Measurements from ENCODE around the gene WWOX.

The WWOX gene

GRCh38 chr16:78953526-78953925, 854.1 kb downstream of the WWOX start:
- no peak overlapping the region for H2AFZ ChIP-seq (ENCODE audit: insufficient read depth, low read length, poor library complexity)
- H3K4me1 ChIP-seq (ENCODE audit: control insufficient read depth in 1 of 2, insufficient read depth in 2 of 2, low read length in 2 of 2): no peaks in the 10 kb centered on the region
- no peak overlapping the region for H3K14ac ChIP-seq (ENCODE audit: low read length)
- H3K18ac ChIP-seq (ENCODE audit: low read length): no peak overlapping the region
- no CpG with 5 or more reads among the region's 8 CpGs for WGBS (ENCODE audit: extremely low coverage, insufficient coverage, insufficient read length)
- H3K27me3 ChIP-seq (ENCODE audit: insufficient read depth, low read length): no peaks in the 10 kb centered on the region
- H3K4me3 ChIP-seq (ENCODE audit: low read depth, low read length): no peak overlapping the region
- H3K36me3 ChIP-seq (ENCODE audit: control insufficient read depth in 1 of 2, insufficient read depth in 2 of 2, low read length in 2 of 2): no peaks in the 10 kb centered on the region
- H3K23ac ChIP-seq (ENCODE audit: low read length): no peak overlapping the region
- no peak overlapping the region for H2BK5ac ChIP-seq (ENCODE audit: low read depth, low read length, poor library complexity)
- H4K8ac ChIP-seq (ENCODE audit: low read depth, low read length): no peak overlapping the region
- H3K9ac ChIP-seq (ENCODE audit: low read length): no peak overlapping the region
- no peak overlapping the region for H2BK12ac ChIP-seq (ENCODE audit: low read length)
- no peak overlapping the region for H3K4me2 ChIP-seq (ENCODE audit: low read length)
- no peaks in the 10 kb centered on the region for H3K79me1 ChIP-seq (ENCODE audit: low read length)
- H3K4ac ChIP-seq (ENCODE audit: low read depth, low read length): no peak overlapping the region
- H4K91ac ChIP-seq (ENCODE audit: low read depth, low read length): no peak overlapping the region
- no peaks in the 10 kb centered on the region for H3K79me2 ChIP-seq (ENCODE audit: control insufficient read depth, insufficient read depth, low read length, poor library complexity)
- H3K27ac ChIP-seq (ENCODE audit: low read depth, low read length): no peak overlapping the region
- no peak overlapping the region for H2AK5ac ChIP-seq (ENCODE audit: low read length)
- no peak overlapping the region for H2BK120ac ChIP-seq (ENCODE audit: insufficient read depth, low read length, poor library complexity)
- no peak for DNase-seq
- H3K9me3 ChIP-seq (ENCODE audit: insufficient read depth, low read depth, low read length): no peaks in the 10 kb centered on the region
- no peak overlapping the region for H4K12ac ChIP-seq (ENCODE audit: low read depth, low read length)

GRCh38 chr16:78955206-78955605, 855.8 kb downstream of the WWOX start:
- Histone ChIP-seq H3K4me2 (ENCODE audit: low read length) (no peak overlapping the region), H3K79me2 (ENCODE audit: control insufficient read depth, insufficient read depth, low read length, poor library complexity) (no peaks in the 10 kb centered on the region), H3K14ac (ENCODE audit: low read length) (no peak overlapping the region), H4K91ac (ENCODE audit: low read depth, low read length) (no peak overlapping the region), H3K18ac (ENCODE audit: low read length) (no peak overlapping the region), H2BK120ac (ENCODE audit: insufficient read depth, low read length, poor library complexity) (no peak overlapping the region), H4K12ac (ENCODE audit: low read depth, low read length) (no peak overlapping the region), H3K4me1 (ENCODE audit: control insufficient read depth in 1 of 2, insufficient read depth in 2 of 2, low read length in 2 of 2) (no peaks in the 10 kb centered on the region), H3K27ac (ENCODE audit: low read depth, low read length) (no peak overlapping the region), H3K4ac (ENCODE audit: low read depth, low read length) (no peak overlapping the region), H3K4me3 (ENCODE audit: low read depth, low read length) (no peak overlapping the region), H3K36me3 (ENCODE audit: control insufficient read depth in 1 of 2, insufficient read depth in 2 of 2, low read length in 2 of 2) (no peaks in the 10 kb centered on the region), H3K9ac (ENCODE audit: low read length) (no peak overlapping the region), H3K27me3 (ENCODE audit: insufficient read depth, low read length) (no peaks in the 10 kb centered on the region), H2AK5ac (ENCODE audit: low read length) (no peak overlapping the region), H4K8ac (ENCODE audit: low read depth, low read length) (no peak overlapping the region), H2BK5ac (ENCODE audit: low read depth, low read length, poor library complexity) (no peak overlapping the region), H3K23ac (ENCODE audit: low read length) (no peak overlapping the region), H3K9me3 (ENCODE audit: insufficient read depth, low read depth, low read length) (no peaks in the 10 kb centered on the region), H2BK12ac (ENCODE audit: low read length) (no peak overlapping the region), H2AFZ (ENCODE audit: insufficient read depth, low read length, poor library complexity) (no peak overlapping the region), H3K79me1 (ENCODE audit: low read length) (no peaks in the 10 kb centered on the region)
- no peak for DNase-seq
- WGBS (ENCODE audit: extremely low coverage, insufficient coverage, insufficient read length): no CpG with 5 or more reads among the region's 6 CpGs

DNA sequence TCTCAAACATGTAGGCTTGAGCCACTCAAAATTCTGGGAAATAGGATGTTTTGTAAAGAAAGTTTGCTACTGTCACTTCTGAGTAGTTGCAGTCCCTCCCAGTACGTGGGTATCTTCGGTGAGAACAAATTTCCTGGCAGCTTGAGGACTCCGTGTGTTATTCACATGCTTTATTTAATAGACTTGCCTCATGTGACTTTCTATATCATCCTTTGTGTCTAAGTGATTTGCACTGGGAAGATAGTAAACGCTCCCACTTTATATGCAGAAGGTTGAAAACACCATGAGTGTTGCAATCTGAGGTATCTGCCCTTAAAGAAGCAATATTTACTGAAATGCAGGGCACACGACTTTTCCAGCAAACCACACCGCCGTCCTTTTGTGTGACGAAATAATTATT, 857.4 kb downstream of the WWOX start:
- Histone ChIP-seq H4K91ac (ENCODE audit: low read depth, low read length) (no peak overlapping the region), H3K9ac (ENCODE audit: low read length) (no peak overlapping the region), H2BK5ac (ENCODE audit: low read depth, low read length, poor library complexity) (no peak overlapping the region), H2BK120ac (ENCODE audit: insufficient read depth, low read length, poor library complexity) (no peak overlapping the region), H3K9me3 (ENCODE audit: insufficient read depth, low read depth, low read length) (no peaks in the 10 kb centered on the region), H4K12ac (ENCODE audit: low read depth, low read length) (no peak overlapping the region), H3K18ac (ENCODE audit: low read length) (no peak overlapping the region), H4K8ac (ENCODE audit: low read depth, low read length) (no peak overlapping the region), H3K14ac (ENCODE audit: low read length) (no peak overlapping the region), H2BK12ac (ENCODE audit: low read length) (no peak overlapping the region), H2AFZ (ENCODE audit: insufficient read depth, low read length, poor library complexity) (no peak overlapping the region), H3K23ac (ENCODE audit: low read length) (no peak overlapping the region), H3K27ac (ENCODE audit: low read depth, low read length) (no peak overlapping the region), H3K4me3 (ENCODE audit: low read depth, low read length) (no peak overlapping the region), H3K4me2 (ENCODE audit: low read length) (no peak overlapping the region), H3K27me3 (ENCODE audit: insufficient read depth, low read length) (no peaks in the 10 kb centered on the region), H3K4me1 (ENCODE audit: control insufficient read depth in 1 of 2, insufficient read depth in 2 of 2, low read length in 2 of 2) (no peaks in the 10 kb centered on the region), H3K79me1 (ENCODE audit: low read length) (no peaks in the 10 kb centered on the region), H3K79me2 (ENCODE audit: control insufficient read depth, insufficient read depth, low read length, poor library complexity) (no peaks in the 10 kb centered on the region), H3K36me3 (ENCODE audit: control insufficient read depth in 1 of 2, insufficient read depth in 2 of 2, low read length in 2 of 2) (no peaks in the 10 kb centered on the region), H2AK5ac (ENCODE audit: low read length) (no peak overlapping the region), H3K4ac (ENCODE audit: low read depth, low read length) (no peak overlapping the region)
- no peak for DNase-seq
- no CpG with 5 or more reads among the region's 8 CpGs for WGBS (ENCODE audit: extremely low coverage, insufficient coverage, insufficient read length)

GRCh38 chr16:78957317-78958100, 858.1 kb downstream of the WWOX start:
- Histone ChIP-seq H3K4me1 (ENCODE audit: control insufficient read depth in 1 of 2, insufficient read depth in 2 of 2, low read length in 2 of 2) (no peaks in the 10 kb centered on the region), H2AK5ac (ENCODE audit: low read length) (no peak overlapping the region)
- no CpG with 5 or more reads among the region's 15 CpGs for WGBS (ENCODE audit: extremely low coverage, insufficient coverage, insufficient read length)

More at GRCh38 chr16:78957317-78958100, 858.1 kb downstream of the WWOX start:
- Histone ChIP-seq H3K9ac (ENCODE audit: low read length) (no peak overlapping the region), H2BK12ac (ENCODE audit: low read length) (no peak overlapping the region), H2AFZ (ENCODE audit: insufficient read depth, low read length, poor library complexity) (no peak overlapping the region), H3K14ac (ENCODE audit: low read length) (no peak overlapping the region), H3K18ac (ENCODE audit: low read length) (no peak overlapping the region), H4K12ac (ENCODE audit: low read depth, low read length) (no peak overlapping the region), H4K8ac (ENCODE audit: low read depth, low read length) (no peak overlapping the region), H3K79me2 (ENCODE audit: control insufficient read depth, insufficient read depth, low read length, poor library complexity) (no peaks in the 10 kb centered on the region), H3K4me2 (ENCODE audit: low read length) (no peak overlapping the region), H3K27ac (ENCODE audit: low read depth, low read length) (no peak overlapping the region), H4K91ac (ENCODE audit: low read depth, low read length) (no peak overlapping the region), H3K9me3 (ENCODE audit: insufficient read depth, low read depth, low read length) (no peaks in the 10 kb centered on the region), H3K79me1 (ENCODE audit: low read length) (no peaks in the 10 kb centered on the region), H3K23ac (ENCODE audit: low read length) (no peak overlapping the region), H3K36me3 (ENCODE audit: control insufficient read depth in 1 of 2, insufficient read depth in 2 of 2, low read length in 2 of 2) (no peaks in the 10 kb centered on the region), H3K27me3 (ENCODE audit: insufficient read depth, low read length) (no peaks in the 10 kb centered on the region), H2BK120ac (ENCODE audit: insufficient read depth, low read length, poor library complexity) (no peak overlapping the region), H2BK5ac (ENCODE audit: low read depth, low read length, poor library complexity) (no peak overlapping the region), H3K4me3 (ENCODE audit: low read depth, low read length) (no peak overlapping the region), H3K4ac (ENCODE audit: low read depth, low read length) (no peak overlapping the region)
- DNase-seq: peak; percentile 40 to 83
